Keratinocyte (primary cell): ENCODE results near the gene RFX8. TPM values are rescaled to one million over a fixed set of nuclear protein-coding genes. Genes with fewer than 3 reads are reported as not detected.

ENCODE experiments used
- DNase-seq: peaks from one replicate; pipeline ENCODE4 v3.0.0-alpha.2; 2011; ENCODE audit warnings: low read depth, missing footprints, low spot score
- FAIRE-seq: peaks from 2 replicates; lab custom pipeline; 2011; peaks lifted over from hg19 to GRCh38; lab: Jason Lieb, UNC
- H2AFZ ChIP-seq: 2 replicates; pipeline ENCODE4 v1.6.0; 2012; ENCODE audit warnings: low read length, control low read depth, inconsistent platforms; ENCODE audit not compliant: control insufficient read depth
- H3K27ac ChIP-seq: 2 replicates; pipeline ENCODE4 v1.5.1; 2011; ENCODE audit warnings: low read length; ENCODE audit not compliant: control insufficient read depth, insufficient read depth
- H3K27me3 ChIP-seq: 3 replicates; pipeline ENCODE4 v1.6.0; 2011; ENCODE audit warnings: low read length; ENCODE audit not compliant: control insufficient read depth, insufficient read depth; ENCODE audit errors: extremely low read depth
- H3K36me3 ChIP-seq, 2 experiments: 2 replicates in 1 of 2; 3 replicates in 1 of 2; pipeline ENCODE4 v1.5.1; 2011; ENCODE audit warnings: low read length in 2 of 2, mild to moderate bottlenecking in 1 of 2; ENCODE audit not compliant: control insufficient read depth in 2 of 2, insufficient read depth in 2 of 2; ENCODE audit errors: extremely low read depth in 1 of 2
- H3K4me1 ChIP-seq: 3 replicates; pipeline ENCODE4 v1.5.1; 2011; ENCODE audit warnings: low read length; ENCODE audit not compliant: control insufficient read depth, insufficient read depth; ENCODE audit errors: extremely low read depth
- H3K4me2 ChIP-seq: 3 replicates; pipeline ENCODE4 v1.6.0; 2011; ENCODE audit warnings: low read depth, low read length; ENCODE audit not compliant: control insufficient read depth, insufficient read depth; ENCODE audit errors: extremely low read depth
- H3K4me3 ChIP-seq, 3 experiments: fragments of 200-600 bp in 1 of 3; sonication (generic) in 1 of 3; 2 replicates in 2 of 3; 3 replicates in 1 of 3; pipeline ENCODE4 v1.5.1; 2011 to 2016; ENCODE audit warnings: low read length in 3 of 3, mild to moderate bottlenecking in 3 of 3, control low read depth in 2 of 3, inconsistent platforms in 1 of 3, low read depth in 1 of 3, mixed read lengths in 1 of 3, mixed run types in 1 of 3, moderate library complexity in 1 of 3; ENCODE audit not compliant: control insufficient read depth in 2 of 3, insufficient read depth in 2 of 3; ENCODE audit errors: extremely low read depth in 1 of 3
- H3K79me2 ChIP-seq: 2 replicates; pipeline ENCODE4 v1.6.0; 2012; ENCODE audit warnings: low read length; ENCODE audit not compliant: control insufficient read depth, insufficient read depth
- H3K9ac ChIP-seq: 3 replicates; pipeline ENCODE4 v1.6.0; 2011; ENCODE audit warnings: low read length; ENCODE audit not compliant: control insufficient read depth, insufficient read depth; ENCODE audit errors: extremely low read depth
- H3K9me1 ChIP-seq: 3 replicates; pipeline ENCODE4 v1.6.0; 2011; ENCODE audit warnings: low read length; ENCODE audit not compliant: control insufficient read depth, insufficient read depth; ENCODE audit errors: extremely low read depth
- H3K9me3 ChIP-seq: 2 replicates; pipeline ENCODE4 v1.5.1; 2012; ENCODE audit warnings: low read depth, low read length; ENCODE audit not compliant: control insufficient read depth
- H4K20me1 ChIP-seq: 3 replicates; pipeline ENCODE4 v1.6.0; 2011; ENCODE audit warnings: low read length; ENCODE audit not compliant: control insufficient read depth, insufficient read depth; ENCODE audit errors: extremely low read depth
- EZH2 ChIP-seq: IDR thresholded peaks from one replicate; pipeline ENCODE4 v1.6.1; 2012; ENCODE audit warnings: inconsistent platforms, mild to moderate bottlenecking, low read length, moderate library complexity
- dilution Hi-C: fragments of 300-500 bp; cut with MboI; formaldehyde crosslinking; loops from one replicate; pipeline ENCODE4 v1.7.0; 2020; ENCODE audit warnings: low sequenced_read_pairs; ENCODE audit not compliant: extremely low pct_ligation_motif_present
- polyA plus RNA-seq, 5 experiments: library from polyadenylated mRNA; depleted of rRNA in 3 of 5; stranded (reverse) in 3 of 5; stranded (forward) in 1 of 5; unstranded in 1 of 5; fragments of >200 nt; gene quantifications; 1 replicate in 1 of 5; 2 replicates in 3 of 5; 3 replicates in 1 of 5; pipeline versions ENCODE4 v1.2.1 to v1.2.3, GENCODE V29; 2011 to 2012; ENCODE audit warnings: missing spikeins in 2 of 5, low read depth in 1 of 5, low replicate concordance in 1 of 5
- TF ChIP-seq, protein P1 (sequence below), 3 experiments: IDR thresholded peaks in 1 of 3; conservative IDR thresholded peaks in 1 of 3; optimal IDR thresholded peaks in 1 of 3; 2 replicates in 2 of 3; 3 replicates in 1 of 3; pipeline versions ENCODE3 to v1.5.1; 2011; ENCODE audit warnings: low read length in 3 of 3, mild to moderate bottlenecking in 3 of 3, moderate library complexity in 2 of 3, control low read depth in 1 of 3, inconsistent platforms in 1 of 3; ENCODE audit not compliant: insufficient read depth in 2 of 3; ENCODE audit errors: extremely low read depth in 1 of 3

Gene RFX8
- polyA plus RNA-seq, 1 donor (not counting 4 experiments of a cell fraction or from before 2014, with no cell fraction given) = 0.05 TPM

DNA sequence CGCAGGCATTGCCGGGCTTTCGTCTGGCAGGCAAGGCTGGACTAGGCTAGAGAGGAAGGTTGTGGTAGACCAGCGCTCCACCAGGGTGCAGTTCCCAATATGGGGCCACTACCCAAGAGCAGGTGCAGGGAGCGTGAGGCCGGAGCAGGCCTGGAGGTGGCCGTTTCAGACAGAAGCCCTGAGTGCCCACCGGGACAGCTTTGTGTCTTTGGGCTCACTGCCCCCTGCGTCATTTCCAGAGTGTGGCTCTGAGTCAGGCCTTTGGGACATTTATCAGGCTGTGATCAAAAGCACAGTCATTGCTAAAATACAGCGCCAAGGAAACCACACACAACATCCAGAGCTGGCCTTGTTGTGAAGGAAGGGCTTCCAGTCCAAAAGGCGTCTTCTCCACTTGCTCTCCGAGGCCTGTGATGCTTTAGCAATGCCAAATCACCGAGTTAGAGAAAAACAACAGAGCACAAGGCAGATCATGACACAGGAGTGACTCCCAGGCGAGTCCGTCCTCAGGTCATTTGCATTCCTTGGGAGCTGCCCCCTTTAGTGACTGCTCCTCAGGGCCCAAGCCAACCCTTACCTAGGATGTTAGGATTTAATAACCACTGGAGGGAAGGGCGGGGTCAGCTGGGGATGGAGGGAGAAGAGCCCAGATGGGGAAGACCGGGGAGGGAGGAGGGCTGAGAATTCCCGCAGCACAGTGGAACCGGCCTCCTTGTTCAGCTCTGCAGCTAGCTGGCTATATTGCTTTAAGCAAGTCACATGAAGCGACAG lies 42.3 kb downstream of the RFX8 start:
- no peak for FAIRE-seq
- no peak for DNase-seq
- H3K27me3 ChIP-seq = no peaks in the 10 kb centered on the region
- H3K4me2 ChIP-seq = no peak overlapping the region
- no peaks in the 10 kb centered on the region for H3K9me3 ChIP-seq
- TF ChIP-seq EZH2 = no peak
- TF ChIP-seq, protein P1, sequence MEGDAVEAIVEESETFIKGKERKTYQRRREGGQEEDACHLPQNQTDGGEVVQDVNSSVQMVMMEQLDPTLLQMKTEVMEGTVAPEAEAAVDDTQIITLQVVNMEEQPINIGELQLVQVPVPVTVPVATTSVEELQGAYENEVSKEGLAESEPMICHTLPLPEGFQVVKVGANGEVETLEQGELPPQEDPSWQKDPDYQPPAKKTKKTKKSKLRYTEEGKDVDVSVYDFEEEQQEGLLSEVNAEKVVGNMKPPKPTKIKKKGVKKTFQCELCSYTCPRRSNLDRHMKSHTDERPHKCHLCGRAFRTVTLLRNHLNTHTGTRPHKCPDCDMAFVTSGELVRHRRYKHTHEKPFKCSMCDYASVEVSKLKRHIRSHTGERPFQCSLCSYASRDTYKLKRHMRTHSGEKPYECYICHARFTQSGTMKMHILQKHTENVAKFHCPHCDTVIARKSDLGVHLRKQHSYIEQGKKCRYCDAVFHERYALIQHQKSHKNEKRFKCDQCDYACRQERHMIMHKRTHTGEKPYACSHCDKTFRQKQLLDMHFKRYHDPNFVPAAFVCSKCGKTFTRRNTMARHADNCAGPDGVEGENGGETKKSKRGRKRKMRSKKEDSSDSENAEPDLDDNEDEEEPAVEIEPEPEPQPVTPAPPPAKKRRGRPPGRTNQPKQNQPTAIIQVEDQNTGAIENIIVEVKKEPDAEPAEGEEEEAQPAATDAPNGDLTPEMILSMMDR (optimal IDR thresholded peaks at IDR 0.05 in 1 of 3, IDR thresholded peaks at IDR 0.05 in 1 of 3, conservative IDR thresholded peaks at IDR 0.05 in 1 of 3; ENCODE audit: extremely low read depth in 1 of 3, insufficient read depth in 2 of 3, low read length in 3 of 3) = no peak
- dilution Hi-C loops = no loop called here
- no peaks in the 10 kb centered on the region for H3K9me1 ChIP-seq
- H3K9ac ChIP-seq = no peak overlapping the region
- no peak overlapping the region for H2AFZ ChIP-seq
- H4K20me1 ChIP-seq = no peaks in the 10 kb centered on the region
- no peaks in the 10 kb centered on the region for H3K36me3 ChIP-seq
- no peak overlapping the region for H3K4me3 ChIP-seq
- no peaks in the 10 kb centered on the region for H3K79me2 ChIP-seq
- peaks cover 8% of the 10 kb centered on the region for H3K4me1 ChIP-seq
- H3K27ac ChIP-seq = no peak overlapping the region

DNA sequence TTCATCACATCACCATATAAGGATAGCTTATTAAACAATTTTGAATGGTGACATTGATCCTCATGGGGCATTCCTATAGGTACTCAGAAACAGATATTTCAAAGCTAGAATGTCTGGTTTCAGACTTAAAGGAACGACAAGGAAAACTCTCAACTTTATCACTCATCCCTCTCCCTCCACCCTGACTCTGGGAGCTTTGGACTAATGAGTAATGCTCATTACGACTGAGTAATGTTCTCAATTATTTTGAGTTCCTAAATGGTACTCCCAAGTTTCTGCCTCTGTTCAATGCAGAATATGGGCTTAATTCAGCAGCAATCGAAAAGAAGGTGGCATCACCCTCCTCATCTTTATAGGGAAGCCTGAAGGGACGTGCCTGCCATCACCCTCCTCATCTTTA lies 43.4 kb downstream of the RFX8 start:
- DNase-seq = no peak

More for the DNA sequence above, 43.4 kb downstream of the RFX8 start:
- Histone ChIP-seq H3K9me1 (no peaks in the 10 kb centered on the region), H2AFZ (no peak overlapping the region), H3K4me2 (no peak overlapping the region), H3K4me3 (no peak overlapping the region), H3K79me2 (no peaks in the 10 kb centered on the region), H3K9me3 (no peaks in the 10 kb centered on the region), H4K20me1 (no peaks in the 10 kb centered on the region), H3K27me3 (no peaks in the 10 kb centered on the region), H3K9ac (no peak overlapping the region), H3K36me3 (no peaks in the 10 kb centered on the region), H3K27ac (no peak overlapping the region), H3K4me1 (peaks cover 8% of the 10 kb centered on the region)
- no peak for FAIRE-seq
- TF ChIP-seq, protein P1 (optimal IDR thresholded peaks at IDR 0.05 in 1 of 3, IDR thresholded peaks at IDR 0.05 in 1 of 3, conservative IDR thresholded peaks at IDR 0.05 in 1 of 3; ENCODE audit: extremely low read depth in 1 of 3, insufficient read depth in 2 of 3, low read length in 3 of 3) = no peak
- TF ChIP-seq EZH2 = no peak
- dilution Hi-C loops = no loop called here
